Spleen (tissue), 11 donors: ENCODE results near the gene ATP1A2. TPM values are rescaled to one million over a fixed set of nuclear protein-coding genes. Genes with fewer than 3 reads are reported as not detected.
A peak's percentile ranks its signal among the peaks of the same experiment; 100 is the strongest.
"Not testable (repeated sequence)": the region's sequence is repeated elsewhere in the genome, so short reads cannot be mapped to it uniquely, and the experiment has no call there.

Experiments
- DNase-seq: peaks from one replicate; pipeline ENCODE4 v3.0.0-alpha.2; 2020
- H3K27ac ChIP-seq, 8 donors: fragments of 200-600 bp; sonication (generic) in 7 of 8; 1 replicate in 4 of 8; 2 replicates in 4 of 8; pipeline versions ENCODE4 v1.5.0 to v1.8.0; 2016 to 2021; ENCODE audit warnings: inconsistent platforms in 4 of 8, mild to moderate bottlenecking in 4 of 8, moderate library complexity in 1 of 8
- H3K27me3 ChIP-seq, 7 donors: fragments of 200-600 bp; sonication (generic) in 6 of 7; replicated peaks in 1 of 7; 1 replicate in 4 of 7; 2 replicates in 3 of 7; pipeline versions ENCODE4 v1.5.0 to v1.8.0; 2016 to 2021; ENCODE audit warnings: inconsistent platforms in 3 of 7, mild to moderate bottlenecking in 1 of 7
- H3K36me3 ChIP-seq, 6 donors: fragments of 200-600 bp; sonication (generic) in 5 of 6; 1 replicate in 4 of 6; 2 replicates in 2 of 6; pipeline versions ENCODE4 v1.5.0 to v1.8.0; 2016 to 2021; ENCODE audit warnings: inconsistent platforms in 2 of 6
- H3K4me1 ChIP-seq, 6 donors: fragments of 200-600 bp; sonication (generic) in 5 of 6; 1 replicate in 3 of 6; 2 replicates in 3 of 6; pipeline versions ENCODE4 v1.5.0 to v1.8.0; 2016 to 2021; ENCODE audit warnings: inconsistent platforms in 3 of 6
- H3K4me3 ChIP-seq, 8 donors: fragments of 200-600 bp; sonication (generic) in 7 of 8; 1 replicate in 4 of 8; 2 replicates in 4 of 8; pipeline versions ENCODE4 v1.5.0 to v1.8.0; 2016 to 2021; ENCODE audit warnings: inconsistent platforms in 4 of 8, mild to moderate bottlenecking in 4 of 8, moderate library complexity in 2 of 8
- H3K9me3 ChIP-seq, 8 donors: fragments of 200-600 bp; sonication (generic) in 7 of 8; 1 replicate in 4 of 8; 2 replicates in 4 of 8; pipeline versions ENCODE4 v1.5.0 to v1.8.0; 2016 to 2021; ENCODE audit warnings: inconsistent platforms in 4 of 8
- POLR2A ChIP-seq, 3 donors: fragments of 450-650 bp; IDR thresholded peaks; one replicate each; pipeline ENCODE4 v1.5.1; 2017; ENCODE audit warnings: antibody characterized with exemption in 3 of 3, mild to moderate bottlenecking in 1 of 3
- POLR2AphosphoS5 ChIP-seq, 3 donors: sonication (generic); formaldehyde crosslinking; IDR thresholded peaks; one replicate each; pipeline ENCODE4 v1.5.1; 2017; ENCODE audit warnings: antibody characterized with exemption in 3 of 3
- WGBS, 5 donors: extraction: QIAGEN DNeasy Blood & Tissue Kit in 3 of 5; methylation state at CpG; one replicate each; pipeline versions ENCODE4 v1.1.5 to v1.1.7; 2013 to 2018; 5-methylcytosine and 5-hydroxymethylcytosine counted together
- intact Hi-C: fragments of 100-400 bp; cut with DNase I; formaldehyde crosslinking; loops from one replicate; pipeline ENCODE4 v1.15.0; 2023; ENCODE audit warnings: low total_unique reads
- polyA plus RNA-seq, 3 donors: library from polyadenylated mRNA; stranded (reverse); fragments of 200-250 nt; gene quantifications; one replicate each; pipeline ENCODE4 v1.2.1, GENCODE V29; 2013
- total RNA-seq, 7 donors: library from RNA; depleted of rRNA in 3 of 7; stranded (reverse); fragments of >200 nt in 3 of 7; fragmentation: NEBNext Ultra II Directional in 4 of 7; extraction: Animal tissue kit (Norgen Biotek cat#: 25700) in 4 of 7; gene quantifications; one replicate each; pipeline versions ENCODE4 v1.1.0 to v1.2.1, GENCODE V29; 2016 to 2021
- TF ChIP-seq, protein P1 (sequence below), 11 experiments: fragments of 200-600 bp in 7 of 11; fragments of 450-650 bp in 4 of 11; sonication (generic) in 4 of 11; IDR thresholded peaks in 8 of 11; conservative IDR thresholded peaks in 3 of 11; 1 replicate in 7 of 11; 2 replicates in 4 of 11; pipeline versions ENCODE4 v1.4.0 to v1.8.0; 2016 to 2021; ENCODE audit warnings: antibody characterized with exemption in 11 of 11, inconsistent platforms in 4 of 11, mild to moderate bottlenecking in 1 of 11
- donor health status: healthy with polysubstance abuse.
- donor health status: DM: no; HTN: no; CAD: no; lungs with moderate emphysema.
- donor health status: DM: no; HTN: no; CAD: no.
- donor health status: Bipolar disorder and iron deficiency.
- donor health status: healthy.
- donor health status: DM: no; HTN: no; CAD: no.
- donor health status: DM: yes; HTN: yes; CAD: no.

The ATP1A2 gene
- total and polyA plus RNA-seq, 10 donors, result 0.13 to 19.1 (median 0.85) TPM

DNA sequence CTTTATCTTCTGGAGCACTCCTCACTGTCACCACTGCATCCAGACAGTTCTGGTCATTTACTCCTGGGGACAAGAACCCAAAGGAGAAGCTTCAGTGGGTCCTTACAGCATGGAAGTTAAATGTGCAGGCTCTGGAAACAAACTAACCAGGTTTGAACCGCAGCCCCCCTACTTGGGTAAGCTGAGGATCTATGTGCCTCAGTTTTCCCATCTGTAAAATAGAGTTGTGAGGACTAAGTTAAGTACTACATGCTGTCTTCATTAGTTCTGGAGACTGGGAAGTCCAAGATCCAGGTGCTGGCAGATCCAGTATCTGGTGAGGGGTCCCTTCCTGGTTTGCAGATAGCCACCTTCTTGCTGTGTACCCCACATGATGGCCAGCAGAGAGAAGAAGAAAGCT is 8.0 kb upstream of the ATP1A2 start:
- H3K27me3 ChIP-seq, result peaks cover 0 to 8% (median 0%) of the 10 kb centered on the region in 7 donors
- H3K9me3 ChIP-seq, result no peaks in the 10 kb centered on the region
- TF ChIP-seq POLR2A (IDR thresholded peaks at IDR 0.05), result no peak
- TF ChIP-seq, protein P1, sequence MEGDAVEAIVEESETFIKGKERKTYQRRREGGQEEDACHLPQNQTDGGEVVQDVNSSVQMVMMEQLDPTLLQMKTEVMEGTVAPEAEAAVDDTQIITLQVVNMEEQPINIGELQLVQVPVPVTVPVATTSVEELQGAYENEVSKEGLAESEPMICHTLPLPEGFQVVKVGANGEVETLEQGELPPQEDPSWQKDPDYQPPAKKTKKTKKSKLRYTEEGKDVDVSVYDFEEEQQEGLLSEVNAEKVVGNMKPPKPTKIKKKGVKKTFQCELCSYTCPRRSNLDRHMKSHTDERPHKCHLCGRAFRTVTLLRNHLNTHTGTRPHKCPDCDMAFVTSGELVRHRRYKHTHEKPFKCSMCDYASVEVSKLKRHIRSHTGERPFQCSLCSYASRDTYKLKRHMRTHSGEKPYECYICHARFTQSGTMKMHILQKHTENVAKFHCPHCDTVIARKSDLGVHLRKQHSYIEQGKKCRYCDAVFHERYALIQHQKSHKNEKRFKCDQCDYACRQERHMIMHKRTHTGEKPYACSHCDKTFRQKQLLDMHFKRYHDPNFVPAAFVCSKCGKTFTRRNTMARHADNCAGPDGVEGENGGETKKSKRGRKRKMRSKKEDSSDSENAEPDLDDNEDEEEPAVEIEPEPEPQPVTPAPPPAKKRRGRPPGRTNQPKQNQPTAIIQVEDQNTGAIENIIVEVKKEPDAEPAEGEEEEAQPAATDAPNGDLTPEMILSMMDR (IDR thresholded peaks at IDR 0.05 in 8 of 11, conservative IDR thresholded peaks at IDR 0.05 in 3 of 11), result no peak
- no peak for TF ChIP-seq POLR2AphosphoS5 (IDR thresholded peaks at IDR 0.05)
- no peak overlapping the region for H3K4me3 ChIP-seq
- WGBS, 5 donors, result 88 to 100% (median 92%) methylated on average over 1 of the region's 1 CpG
- no peaks in the 10 kb centered on the region for H3K36me3 ChIP-seq
- DNase-seq, result no peak
- no peak overlapping the region for H3K27ac ChIP-seq
- H3K4me1 ChIP-seq, result peaks cover 0 to 30% (median 10%) of the 10 kb centered on the region in 6 donors
- intact Hi-C loops, result loop anchor here (10.0 kb wide), 2 partner anchors 77 to 147 kb away; no protein-coding TSS in a partner anchor

DNA sequence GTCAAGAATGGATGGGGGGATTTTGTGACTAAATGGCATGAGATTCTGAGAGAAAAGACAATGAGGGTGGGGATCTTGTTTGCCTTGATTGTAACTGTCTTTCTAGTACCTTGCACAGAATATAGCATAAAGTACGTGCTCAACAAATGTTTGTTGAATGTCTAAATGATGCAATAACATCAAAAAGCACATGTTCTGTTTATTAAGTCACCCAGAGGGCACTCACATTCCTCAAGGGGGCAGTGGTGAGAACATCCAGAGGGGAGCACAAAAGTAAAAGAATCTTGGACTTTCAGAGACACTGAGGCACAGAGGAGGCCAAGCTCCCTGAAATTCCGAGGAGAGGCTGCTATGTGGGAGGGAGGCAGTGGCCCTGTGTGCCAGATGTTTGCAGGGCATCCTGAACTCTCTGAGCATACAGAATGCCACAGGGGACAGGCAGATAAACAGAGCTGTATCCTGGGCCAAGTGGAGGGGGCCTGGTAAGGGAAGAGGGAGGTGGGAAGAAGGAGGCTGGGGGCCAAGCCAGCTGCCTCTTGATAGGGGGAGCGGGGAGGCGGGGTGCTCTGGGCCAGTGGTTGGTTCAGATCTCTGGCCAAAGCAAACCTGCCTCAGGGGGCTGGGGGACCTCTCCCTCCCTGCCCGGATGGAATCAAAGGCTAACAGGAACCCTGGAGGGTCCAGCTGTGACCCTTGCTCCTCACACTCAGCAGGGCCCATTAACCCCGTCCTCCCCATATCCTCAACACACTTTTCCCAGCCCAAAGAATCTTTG is 6.5 kb upstream of the ATP1A2 start:
- Histone ChIP-seq H3K36me3 (no peaks in the 10 kb centered on the region), H3K27me3 (peaks cover 0 to 8% (median 0%) of the 10 kb centered on the region in 7 donors), H3K27ac (no peak overlapping the region), H3K4me3 (no peak overlapping the region), H3K9me3 (no peaks in the 10 kb centered on the region), H3K4me1 (peaks cover 0 to 14% (median 5%) of the 10 kb centered on the region in 6 donors)
- 54 to 79% (median 64%) methylated on average over 4 to 6 of the region's 6 CpGs for WGBS, 5 donors
- DNase-seq, result no peak
- intact Hi-C loops, result loop anchor here (10.0 kb wide), 2 partner anchors 76 to 146 kb away; no protein-coding TSS in a partner anchor
- TF ChIP-seq POLR2A (IDR thresholded peaks at IDR 0.05), result no peak
- TF ChIP-seq, protein P1 (IDR thresholded peaks at IDR 0.05 in 8 of 11, conservative IDR thresholded peaks at IDR 0.05 in 3 of 11), result peak in 10 of 11 experiments; percentile 6 to 62 (median 49)

DNA sequence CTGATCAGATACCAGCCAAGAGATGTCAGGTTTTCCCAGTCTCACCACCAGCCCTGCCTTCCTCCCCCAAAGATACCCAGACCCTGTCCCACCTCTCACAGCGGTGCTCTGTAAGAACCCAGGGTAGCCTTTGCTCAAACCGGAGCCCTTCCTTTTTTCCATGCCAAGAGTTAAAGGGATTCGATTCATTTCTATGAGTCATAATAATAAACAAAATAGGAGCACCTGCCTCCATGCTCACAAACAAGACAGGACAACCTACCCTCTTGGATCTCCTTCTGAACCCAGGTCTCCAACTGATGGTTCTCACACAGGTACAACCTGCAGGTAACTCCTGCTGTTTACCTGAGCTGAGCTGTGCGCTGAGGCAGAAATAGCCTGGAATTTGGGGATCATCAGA is 5.9 kb upstream of the ATP1A2 start:
- H3K4me3 ChIP-seq, result no peak overlapping the region
- TF ChIP-seq POLR2AphosphoS5 (IDR thresholded peaks at IDR 0.05), result no peak
- TF ChIP-seq, protein P1 (IDR thresholded peaks at IDR 0.05 in 8 of 11, conservative IDR thresholded peaks at IDR 0.05 in 3 of 11), result no peak
- no peak for TF ChIP-seq POLR2A (IDR thresholded peaks at IDR 0.05)
- 69 to 82% (median 74%) methylated on average over 4 of the region's 4 CpGs for WGBS, 5 donors
- H3K4me1 ChIP-seq, result peaks cover 0 to 8% (median 2%) of the 10 kb centered on the region in 6 donors
- intact Hi-C loops, result loop anchor here (10.0 kb wide), 2 partner anchors 75 to 145 kb away; no protein-coding TSS in a partner anchor
- peaks cover 0 to 8% (median 0%) of the 10 kb centered on the region in 7 donors for H3K27me3 ChIP-seq
- no peak for DNase-seq
- no peak overlapping the region for H3K27ac ChIP-seq
- no peaks in the 10 kb centered on the region for H3K36me3 ChIP-seq
- no peaks in the 10 kb centered on the region for H3K9me3 ChIP-seq

DNA sequence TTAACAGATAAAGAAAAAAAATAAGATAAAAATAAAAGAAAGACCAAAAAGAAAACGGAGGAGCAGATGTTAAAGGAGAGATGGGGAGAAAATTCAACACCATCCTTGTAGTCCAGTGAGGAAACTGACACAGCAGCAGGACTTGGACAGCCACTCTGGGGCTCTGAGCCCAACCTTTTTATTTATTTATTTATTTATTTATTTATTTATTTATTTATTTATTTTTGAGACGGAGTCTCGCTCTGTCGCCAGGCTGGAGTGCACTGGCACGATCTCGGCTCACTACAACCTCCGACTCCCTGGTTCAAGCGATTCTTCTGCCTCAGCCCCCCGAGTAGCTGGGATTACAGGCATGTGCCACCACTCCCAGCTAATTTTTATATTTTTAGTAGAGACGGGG is 4.1 kb upstream of the ATP1A2 start:
- H3K27ac ChIP-seq, H3K36me3 ChIP-seq, H3K9me3 ChIP-seq, H3K4me3 ChIP-seq, intact Hi-C loops, H3K4me1 ChIP-seq, DNase-seq: not testable (repeated sequence)
- H3K27me3 ChIP-seq, result peaks cover 0 to 21% (median 0%) of the 10 kb centered on the region in 7 donors
- 89 to 96% (median 93%) methylated on average over 10 of the region's 10 CpGs for WGBS, 5 donors
